ENCODE data around the gene MAP4K4.

The MAP4K4 gene

GRCh38 chr2:101673920-101674319, 23.6 kb upstream of the MAP4K4 start:
- Histone ChIP-seq H3K4me2 (ENCODE audit: low read length) (no peak overlapping the region), H3K79me2 (ENCODE audit: low read length) (peaks cover 3% of the 10 kb centered on the region; the same call in 1 of the 2 replicates), H3K9ac (ENCODE audit: low read length) (no peak overlapping the region), H2AFZ (ENCODE audit: low read depth, low read length) (no peak overlapping the region), H3K27ac (ENCODE audit: low read length) (0 out of 2 replicates have a peak overlapping the region, but pooled peaks have one; percentile 93), H4K20me1 (ENCODE audit: insufficient read depth, low read length) (no peaks in the 10 kb centered on the region), H3K36me3 (replicated peaks; ENCODE audit: low read depth, low read length) (peaks cover 6% of the 10 kb centered on the region), H3K9me3 (ENCODE audit: insufficient read depth, low read length) (peaks cover 15% of the 10 kb centered on the region; the same call in 1 of the 2 replicates), H3K4me1 (ENCODE audit: low read length) (peaks cover 48% of the 10 kb centered on the region), H3K27me3 (ENCODE audit: low read depth, low read length) (no peaks in the 10 kb centered on the region), H3K4me3 (ENCODE audit: low read length) (no peak overlapping the region)
- TF ChIP-seq EZH2phosphoT487 (IDR thresholded peaks at IDR 0.05; ENCODE audit: low read depth) (no peak), CTCF (IDR thresholded peaks at IDR 0.05; ENCODE audit: low read depth, low read length) (no peak)

GRCh38 chr2:101675512-101675911, 22.0 kb upstream of the MAP4K4 start:
- H3K79me2 ChIP-seq (ENCODE audit: low read length) = peaks cover 3% of the 10 kb centered on the region; the same call in 1 of the 2 replicates
- H3K9ac ChIP-seq (ENCODE audit: low read length) = peak overlapping the region; percentile 31
- TF ChIP-seq EZH2phosphoT487 (IDR thresholded peaks at IDR 0.05; ENCODE audit: low read depth) = no peak
- peaks cover 6% of the 10 kb centered on the region for H3K36me3 ChIP-seq (replicated peaks; ENCODE audit: low read depth, low read length)
- no peak overlapping the region for H2AFZ ChIP-seq (ENCODE audit: low read depth, low read length)
- H3K4me1 ChIP-seq (ENCODE audit: low read length) = peaks cover 54% of the 10 kb centered on the region
- no peaks in the 10 kb centered on the region for H3K27me3 ChIP-seq (ENCODE audit: low read depth, low read length)
- H3K9me3 ChIP-seq (ENCODE audit: insufficient read depth, low read length) = peaks cover 15% of the 10 kb centered on the region; the same call in 1 of the 2 replicates
- no peaks in the 10 kb centered on the region for H4K20me1 ChIP-seq (ENCODE audit: insufficient read depth, low read length)
- peak overlapping the region; percentile 26 for H3K4me3 ChIP-seq (ENCODE audit: low read length)
- H3K27ac ChIP-seq (ENCODE audit: low read length) = peak overlapping the region; percentile 93
- H3K4me2 ChIP-seq (ENCODE audit: low read length) = peak overlapping the region; percentile 60

GRCh38 chr2:101676674-101677073, 20.8 kb upstream of the MAP4K4 start:
- Histone ChIP-seq H3K36me3 (replicated peaks; ENCODE audit: low read depth, low read length) (peaks cover 6% of the 10 kb centered on the region), H3K4me3 (ENCODE audit: low read length) (peak overlapping the region; percentile 31), H3K27me3 (ENCODE audit: low read depth, low read length) (no peaks in the 10 kb centered on the region), H3K9me3 (ENCODE audit: insufficient read depth, low read length) (peaks cover 14% of the 10 kb centered on the region; the same call in 1 of the 2 replicates), H3K79me2 (ENCODE audit: low read length) (peaks cover 3% of the 10 kb centered on the region; the same call in 1 of the 2 replicates), H3K9ac (ENCODE audit: low read length) (peak overlapping the region; percentile 40; the same call in 1 of the 2 replicates), H3K4me2 (ENCODE audit: low read length) (peak overlapping the region; percentile 55), H3K4me1 (ENCODE audit: low read length) (peaks cover 54% of the 10 kb centered on the region), H2AFZ (ENCODE audit: low read depth, low read length) (peak overlapping the region; percentile 6; the same call in 1 of the 2 replicates), H4K20me1 (ENCODE audit: insufficient read depth, low read length) (no peaks in the 10 kb centered on the region), H3K27ac (ENCODE audit: low read length) (peak overlapping the region; percentile 93)
- TF ChIP-seq CTCF (IDR thresholded peaks at IDR 0.05; ENCODE audit: low read depth, low read length) = no peak
- no peak for TF ChIP-seq EZH2phosphoT487 (IDR thresholded peaks at IDR 0.05; ENCODE audit: low read depth)

GRCh38 chr2:101677658-101678057, 19.8 kb upstream of the MAP4K4 start:
- no peak overlapping the region for H2AFZ ChIP-seq (ENCODE audit: low read depth, low read length)
- no peaks in the 10 kb centered on the region for H3K27me3 ChIP-seq (ENCODE audit: low read depth, low read length)
- H3K79me2 ChIP-seq (ENCODE audit: low read length) = peaks cover 3% of the 10 kb centered on the region; the same call in 1 of the 2 replicates
- peak overlapping the region; percentile 40; the same call in 1 of the 2 replicates for H3K9ac ChIP-seq (ENCODE audit: low read length)
- H3K4me2 ChIP-seq (ENCODE audit: low read length) = peak overlapping the region; percentile 55
- no peak for TF ChIP-seq EZH2phosphoT487 (IDR thresholded peaks at IDR 0.05; ENCODE audit: low read depth)
- no peak for TF ChIP-seq CTCF (IDR thresholded peaks at IDR 0.05; ENCODE audit: low read depth, low read length)
- H3K27ac ChIP-seq (ENCODE audit: low read length) = peak overlapping the region; percentile 93
- H3K36me3 ChIP-seq (replicated peaks; ENCODE audit: low read depth, low read length) = no peaks in the 10 kb centered on the region
- H3K4me1 ChIP-seq (ENCODE audit: low read length) = peaks cover 54% of the 10 kb centered on the region
- H3K9me3 ChIP-seq (ENCODE audit: insufficient read depth, low read length) = peaks cover 4% of the 10 kb centered on the region; the same call in 1 of the 2 replicates
- no peak overlapping the region; the same call in 1 of the 2 replicates for H3K4me3 ChIP-seq (ENCODE audit: low read length)
- no peaks in the 10 kb centered on the region for H4K20me1 ChIP-seq (ENCODE audit: insufficient read depth, low read length)
